ENCODE measurements around the gene CDH5.
"Not testable (repeated sequence)": the region's sequence is repeated elsewhere in the genome, so short reads cannot be mapped to it uniquely, and the experiment has no call there.

The CDH5 gene

DNA sequence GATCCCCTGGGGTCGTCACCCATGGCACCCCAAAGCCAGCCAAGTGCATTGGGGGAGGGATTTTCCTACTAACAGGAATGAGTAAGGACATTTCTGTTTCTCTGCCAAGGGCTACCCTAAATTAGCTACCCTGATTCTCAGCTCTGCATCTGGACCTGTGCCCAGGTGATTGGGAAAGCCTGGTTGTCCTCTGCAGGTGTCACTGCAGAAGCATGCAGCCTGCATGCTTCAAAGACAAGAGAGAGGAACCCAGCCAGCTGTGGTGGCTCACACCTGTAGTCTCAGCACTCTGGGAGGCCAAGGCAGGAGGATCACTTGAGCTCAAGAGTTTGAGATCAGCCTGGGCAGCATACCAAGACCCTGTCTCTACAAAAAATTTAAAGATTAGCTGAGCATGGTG, 80.2 kb downstream of the CDH5 start:
- H3K4me3 ChIP-seq (ENCODE audit: low read depth, low read length): no peak overlapping the region
- DNase-seq (ENCODE audit: low read depth): no peak

DNA sequence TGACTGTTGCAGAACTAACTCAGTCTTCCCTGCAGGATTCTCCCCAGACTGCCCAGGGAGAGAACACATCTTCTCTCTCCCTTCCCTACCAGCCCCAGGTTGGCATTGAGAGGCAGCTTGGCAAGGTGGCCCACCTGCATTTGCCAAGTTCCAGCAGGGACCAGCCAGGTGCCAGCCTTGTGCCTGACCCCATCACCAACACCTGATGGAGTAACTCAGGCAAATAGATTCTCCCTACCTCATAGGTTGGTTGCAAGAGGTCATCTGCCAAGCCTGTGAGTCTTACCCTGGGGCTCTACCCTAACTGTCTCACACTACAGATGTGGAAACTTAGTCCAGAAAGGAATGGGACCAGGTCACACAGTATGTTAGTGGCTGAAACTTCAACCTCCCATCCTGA, 81.0 kb downstream of the CDH5 start:
- no peak for DNase-seq (ENCODE audit: low read depth)
- no peak overlapping the region for H3K4me3 ChIP-seq (ENCODE audit: low read depth, low read length)

DNA sequence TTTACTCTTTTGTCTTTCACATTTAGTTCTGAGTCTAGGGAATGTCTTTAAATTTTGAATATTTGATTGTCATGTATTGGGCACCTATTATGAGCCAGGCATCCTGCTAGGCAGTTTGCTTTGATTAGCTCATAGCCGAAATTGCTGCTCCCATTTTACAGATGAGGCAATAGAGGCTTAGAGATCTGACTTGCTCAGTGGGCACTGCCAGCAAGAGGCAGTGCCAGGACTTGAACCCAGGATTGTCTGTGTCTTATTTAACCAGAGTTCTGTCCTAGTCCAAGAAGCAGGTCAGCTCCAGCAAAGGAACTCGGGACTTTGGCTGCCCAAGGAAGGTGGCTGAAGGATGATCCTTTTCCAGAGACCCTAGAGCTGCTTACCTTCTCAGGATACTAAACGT, 85.1 kb downstream of the CDH5 start:
- no peak overlapping the region for H3K4me3 ChIP-seq (ENCODE audit: low read depth, low read length)
- no peak for DNase-seq (ENCODE audit: low read depth)

DNA sequence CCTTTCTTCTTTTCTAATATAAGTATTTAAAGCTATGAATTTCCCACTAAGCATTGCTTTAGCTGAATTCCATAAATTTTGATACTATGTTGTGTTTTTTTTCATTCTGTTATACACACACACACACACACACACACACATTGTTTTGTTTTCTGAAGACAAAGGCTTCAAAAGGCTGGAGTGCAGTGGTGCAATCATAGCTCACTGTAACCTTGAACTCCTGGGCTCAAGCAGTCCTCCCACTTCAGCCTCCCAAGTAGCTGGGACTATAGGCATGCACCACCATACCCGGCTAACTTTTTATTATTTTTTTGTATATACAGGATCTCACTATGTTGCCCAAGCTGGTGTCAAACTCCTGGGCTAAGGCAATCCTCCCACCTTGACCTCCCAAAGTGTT, 86.7 kb downstream of the CDH5 start:
- H3K4me3 ChIP-seq (ENCODE audit: low read depth, low read length); DNase-seq (ENCODE audit: low read depth): not testable (repeated sequence)
